HG03280 (cell line): Measurements from ENCODE around the gene PCDHGA1.

Source experiments
- ATAC-seq: cut with Tn5 transposase; IDR thresholded peaks from one replicate; pipeline ENCODE4 v1.9.1; 2021; ENCODE audit warnings: mild to moderate bottlenecking, moderate library complexity; ENCODE audit not compliant: unreplicated experiment

Gene PCDHGA1

GRCh38 chr5:141528291-141528984, 198.1 kb downstream of the PCDHGA1 start:
- ATAC-seq: no peak

GRCh38 chr5:141529002-141529401, 198.7 kb downstream of the PCDHGA1 start:
- ATAC-seq: peak; percentile 41

- ATAC-seq: no peak
Observed at GRCh38 chr5:141529873-141530272, 199.6 kb downstream of the PCDHGA1 start.

- no peak for ATAC-seq
Observed at GRCh38 chr5:141532726-141533125, 202.4 kb downstream of the PCDHGA1 start.

GRCh38 chr5:141533897-141534296, 203.6 kb downstream of the PCDHGA1 start:
- no peak for ATAC-seq

GRCh38 chr5:141534492-141535213, 204.3 kb downstream of the PCDHGA1 start:
- ATAC-seq: no peak

- no peak for ATAC-seq
Observed at GRCh38 chr5:141543053-141543452, 212.7 kb downstream of the PCDHGA1 start.

GRCh38 chr5:141547488-141547887, 217.2 kb downstream of the PCDHGA1 start:
- ATAC-seq: no peak

- ATAC-seq: no peak
Observed at GRCh38 chr5:141547921-141548320, 217.6 kb downstream of the PCDHGA1 start.

GRCh38 chr5:141557681-141558136, 227.4 kb downstream of the PCDHGA1 start:
- peak; percentile 86 for ATAC-seq

GRCh38 chr5:141558150-141558549, 227.8 kb downstream of the PCDHGA1 start:
- ATAC-seq: peak; percentile 15

GRCh38 chr5:141559461-141559860, 229.1 kb downstream of the PCDHGA1 start:
- no peak for ATAC-seq

GRCh38 chr5:141560151-141560550, 229.8 kb downstream of the PCDHGA1 start:
- no peak for ATAC-seq

- no peak for ATAC-seq
Observed at GRCh38 chr5:141560725-141561483, 230.6 kb downstream of the PCDHGA1 start.
